HEK293T (cell line): Measurements from ENCODE around the gene LIG3.

Experiments used
- BHLHE40 ChIP-seq: fragments of 450-650 bp; IDR thresholded peaks from 2 replicates; pipeline ENCODE4 v1.6.1; 2016; ENCODE audit warnings: mild to moderate bottlenecking, moderate library complexity, borderline replicate concordance
- FOXM1 ChIP-seq: fragments of 450-650 bp; IDR thresholded peaks from 2 replicates; pipeline ENCODE4 v1.6.1; 2017; ENCODE audit warnings: mild to moderate bottlenecking, borderline replicate concordance
- L3MBTL2 ChIP-seq: fragments of 450-650 bp; conservative IDR thresholded peaks from 2 replicates; pipeline ENCODE4 v1.6.1; 2016; ENCODE audit warnings: mild to moderate bottlenecking
- SP1 ChIP-seq: fragments of 450-650 bp; IDR thresholded peaks from 2 replicates; pipeline ENCODE4 v1.6.1; 2017
- TARDBP ChIP-seq: fragments of 450-650 bp; IDR thresholded peaks from 2 replicates; pipeline ENCODE4 v1.6.1; 2016

DNA sequence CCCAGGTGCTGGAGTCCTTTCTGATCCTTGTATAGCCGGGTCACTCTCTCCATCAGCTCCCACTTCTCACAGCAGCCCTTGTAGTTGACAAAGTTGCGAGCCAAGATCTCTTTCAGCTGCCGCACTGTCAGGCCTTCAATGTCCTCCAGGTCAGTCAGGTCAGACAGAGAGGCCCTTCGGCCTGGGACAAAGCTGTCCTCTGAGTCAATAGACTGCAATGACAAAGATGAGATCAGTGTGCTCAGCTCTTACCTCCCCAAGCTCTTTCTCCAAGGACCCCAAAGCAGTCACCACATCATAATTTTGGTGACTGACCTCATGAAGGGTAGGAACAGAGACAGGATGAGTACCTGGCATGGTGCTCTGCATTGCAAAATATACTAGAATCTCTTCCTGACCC, 36.1 kb downstream of the LIG3 start:
- TF ChIP-seq L3MBTL2 (no peak), SP1 (no peak), FOXM1 (no peak), BHLHE40 (no peak), TARDBP (no peak)
